Fibroblast of peridontal ligament (primary cell): ENCODE results near the gene NRG3.

Source experiments
- DNase-seq: peaks from one replicate; pipeline ENCODE4 v3.0.0-alpha.2; 2010; ENCODE audit errors: extremely low read depth

The NRG3 gene

DNA sequence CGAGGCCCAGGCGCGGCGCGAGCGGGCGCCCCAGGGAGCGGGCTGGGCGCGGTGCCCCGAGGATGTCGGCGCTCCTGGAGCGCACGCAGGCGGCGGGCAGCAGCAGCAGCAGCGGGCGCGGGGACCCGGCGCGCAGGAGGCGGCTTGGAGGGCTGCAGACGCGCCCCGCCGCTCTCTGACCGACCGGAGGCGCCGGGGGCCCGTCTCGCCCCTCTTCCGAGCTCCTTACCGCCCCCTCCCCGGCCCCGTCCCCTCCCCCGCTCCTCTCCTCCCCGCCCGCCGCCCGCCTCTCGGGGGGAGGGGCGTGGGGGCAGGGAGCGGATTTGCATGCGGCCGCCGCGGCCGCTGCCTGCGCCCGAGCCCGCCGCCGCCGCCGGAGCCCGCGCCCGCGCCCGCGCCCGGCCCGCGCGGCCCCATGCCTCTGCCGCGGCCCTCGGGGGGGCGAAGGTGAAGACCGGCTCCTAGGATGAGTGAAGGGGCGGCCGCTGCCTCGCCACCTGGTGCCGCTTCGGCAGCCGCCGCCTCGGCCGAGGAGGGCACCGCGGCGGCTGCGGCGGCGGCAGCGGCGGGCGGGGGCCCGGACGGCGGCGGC lies at the start of gene NRG3:
NRG3 (plus strand) TSS at position 320 of the 592 bp plus-strand sequence.
- no peak for DNase-seq

DNA sequence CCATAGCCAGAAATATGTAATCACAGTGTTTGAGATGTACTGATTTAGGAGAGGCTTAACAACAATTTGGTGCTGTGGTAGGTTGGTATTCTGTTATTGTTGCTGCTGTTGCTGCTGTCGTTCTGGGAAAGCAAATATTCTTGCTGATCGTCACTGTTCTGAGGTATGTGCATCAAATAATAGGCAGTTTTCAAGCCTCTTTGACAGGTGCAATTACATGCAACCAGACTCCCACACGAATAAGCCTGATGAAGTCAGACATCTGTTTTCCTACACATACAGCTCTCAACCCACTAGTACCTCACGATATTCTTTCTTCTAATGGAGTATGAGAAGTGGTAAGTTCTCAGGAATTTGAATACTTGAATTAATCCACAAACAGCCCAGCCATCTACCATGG lies 46.7 kb upstream of the NRG3 start:
- DNase-seq = no peak

GRCh38 chr10:81831060-81831459 lies 43.9 kb upstream of the NRG3 start:
- no peak for DNase-seq

GRCh38 chr10:81838950-81839349 lies 36.0 kb upstream of the NRG3 start:
- DNase-seq = no peak

DNA sequence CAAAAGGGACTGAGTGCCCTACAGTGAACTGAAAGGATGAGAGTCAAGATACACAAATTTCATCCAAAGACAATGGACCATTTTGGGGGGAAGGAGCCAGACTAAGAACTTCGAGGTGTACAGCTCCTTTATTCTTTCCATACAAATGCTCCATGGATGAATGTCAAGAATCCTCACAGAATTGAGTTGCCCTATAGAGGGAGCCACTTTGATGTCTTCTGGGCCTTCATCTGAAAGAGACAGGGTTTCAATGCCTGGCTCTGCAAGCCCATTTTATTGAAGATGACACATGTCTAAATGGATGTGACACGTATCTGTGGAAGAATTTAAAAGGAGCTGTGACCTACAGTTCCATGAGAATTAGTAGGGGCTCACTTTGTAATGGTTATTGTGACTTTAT lies 32.0 kb upstream of the NRG3 start:
- DNase-seq = no peak

- no peak for DNase-seq
Measured at GRCh38 chr10:81847675-81848074, 27.3 kb upstream of the NRG3 start.

DNA sequence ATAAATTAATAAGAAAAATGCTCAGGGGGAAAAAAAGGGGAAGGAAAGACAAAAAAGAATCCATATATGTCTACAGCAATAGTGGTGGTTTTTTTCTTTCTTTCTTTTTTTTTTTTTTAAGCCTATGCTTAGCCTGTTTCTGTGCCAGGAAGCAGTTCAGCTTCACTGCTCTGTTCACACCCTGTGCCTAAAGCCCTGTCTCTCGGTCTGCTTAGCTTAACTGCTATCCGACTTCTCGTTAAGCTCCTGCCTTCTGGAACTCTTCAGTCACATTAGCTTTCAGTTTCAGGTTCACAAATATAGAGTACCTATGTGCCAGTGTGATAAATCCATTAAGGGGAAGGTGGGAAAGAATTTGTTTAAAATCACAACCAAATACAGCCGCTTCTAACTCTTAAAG lies 26.5 kb upstream of the NRG3 start:
- DNase-seq = no peak

GRCh38 chr10:81848931-81849330 lies 26.1 kb upstream of the NRG3 start:
- no peak for DNase-seq

- DNase-seq = no peak
Measured at GRCh38 chr10:81862596-81862995, 12.4 kb upstream of the NRG3 start.

- no peak for DNase-seq
Measured at GRCh38 chr10:81863771-81864170, 11.2 kb upstream of the NRG3 start.

- DNase-seq = no peak
Measured at GRCh38 chr10:81865581-81865980, 9.4 kb upstream of the NRG3 start.

DNA sequence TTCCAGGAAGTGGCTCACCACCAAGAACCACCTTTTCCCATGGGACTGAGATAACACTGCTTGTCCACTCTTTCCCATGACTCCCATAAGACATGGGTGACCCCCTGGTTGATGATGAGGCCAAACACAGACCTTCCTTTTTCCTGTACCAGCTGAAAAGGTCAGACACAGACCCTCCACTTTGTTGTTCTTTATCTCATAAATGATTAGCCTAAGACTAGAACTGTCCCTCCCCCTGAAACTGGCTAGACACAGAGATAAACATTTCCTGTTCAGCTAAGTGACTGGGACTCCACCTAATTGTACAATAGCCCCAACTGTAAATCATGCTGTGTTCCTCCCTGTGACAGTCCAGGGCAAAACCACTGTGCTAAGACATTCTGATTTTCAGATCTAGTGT lies 8.2 kb upstream of the NRG3 start:
- no peak for DNase-seq

DNA sequence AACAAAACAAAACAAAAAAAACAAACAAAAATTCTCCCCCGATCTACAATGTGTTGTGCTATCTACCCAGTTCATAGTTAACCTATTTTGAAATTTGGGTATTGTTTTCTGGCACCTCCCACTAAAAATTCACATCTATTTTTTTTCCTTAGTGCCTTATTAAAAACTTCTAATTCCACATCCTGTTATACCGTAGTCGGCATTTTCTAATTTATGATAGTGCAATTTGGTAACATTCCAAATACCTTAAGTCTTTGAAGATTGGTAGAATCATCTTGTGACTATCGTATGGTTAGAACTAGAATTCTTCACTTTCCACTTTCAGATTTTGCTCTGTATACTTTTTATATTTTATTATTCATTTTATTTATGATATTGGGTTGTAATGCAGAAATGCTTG lies 4.5 kb upstream of the NRG3 start:
- DNase-seq = no peak

- no peak for DNase-seq
Measured at GRCh38 chr10:81871558-81871957, 3.4 kb upstream of the NRG3 start.

DNA sequence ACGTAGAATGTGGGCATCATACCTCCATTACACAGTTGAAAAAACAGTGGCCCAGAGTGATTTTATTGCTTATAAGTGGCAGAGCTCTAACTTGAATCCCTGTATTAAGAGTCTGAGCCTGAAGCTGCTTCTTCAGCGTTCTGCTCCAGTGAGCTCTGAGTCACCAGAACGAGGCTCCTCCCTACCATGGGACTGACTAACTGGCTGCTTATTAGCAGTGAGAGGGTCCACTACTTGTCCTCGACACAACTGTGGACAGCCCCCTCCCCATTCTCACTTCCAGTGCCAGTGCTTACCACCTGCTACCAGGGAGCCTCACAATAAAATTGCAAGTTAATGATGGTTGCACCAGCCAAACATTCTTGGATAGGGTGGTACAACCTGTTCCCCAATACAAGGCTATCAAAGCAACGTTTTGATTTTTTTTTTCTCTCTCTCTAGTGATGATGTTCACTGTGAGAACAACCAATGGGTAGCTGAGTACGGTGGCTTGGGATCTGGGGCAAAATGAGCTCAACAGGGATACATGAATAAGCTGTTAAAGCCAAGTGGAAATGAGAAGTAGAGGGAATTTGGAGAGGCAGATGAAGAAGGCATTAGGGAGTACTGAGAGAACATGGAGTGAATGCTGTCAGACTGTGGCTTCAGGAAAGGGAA lies 2.7 kb upstream of the NRG3 start:
- no peak for DNase-seq

DNA sequence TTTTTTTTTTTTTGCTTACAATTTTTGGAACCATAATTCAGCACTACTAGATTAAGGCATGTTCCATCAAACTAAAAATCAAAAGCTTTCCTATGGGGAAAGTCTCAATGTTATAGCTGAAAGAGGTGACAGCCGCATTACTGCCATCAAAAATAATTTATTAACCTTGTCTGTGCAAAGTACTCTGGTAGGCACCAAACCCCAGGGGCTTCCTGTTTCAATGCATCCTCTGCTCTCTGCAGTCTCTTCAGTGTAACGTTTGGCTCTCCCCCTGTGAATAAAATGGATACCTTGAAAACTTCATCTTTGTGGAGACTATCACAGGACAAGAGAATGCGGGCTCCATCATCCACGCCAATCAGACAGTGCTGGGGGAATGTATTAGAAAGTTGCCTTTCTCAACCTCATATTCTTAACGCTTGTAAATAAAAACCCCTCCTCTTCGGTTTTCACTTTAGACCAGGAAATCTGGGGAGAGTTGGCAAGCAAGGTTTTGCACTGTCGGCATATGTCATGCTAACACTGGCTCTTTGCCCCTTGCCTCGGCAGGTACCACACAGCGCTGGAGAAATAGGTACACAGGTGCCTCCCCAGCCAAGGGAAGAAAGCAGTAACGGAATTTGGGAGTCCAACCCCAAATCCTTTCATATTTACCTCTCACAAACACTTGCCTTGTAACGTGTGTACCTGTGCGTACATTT lies 1.6 kb upstream of the NRG3 start:
- no peak for DNase-seq

GRCh38 chr10:81873932-81874816 lies 820 bp upstream of the NRG3 start:
- DNase-seq = no peak

DNA sequence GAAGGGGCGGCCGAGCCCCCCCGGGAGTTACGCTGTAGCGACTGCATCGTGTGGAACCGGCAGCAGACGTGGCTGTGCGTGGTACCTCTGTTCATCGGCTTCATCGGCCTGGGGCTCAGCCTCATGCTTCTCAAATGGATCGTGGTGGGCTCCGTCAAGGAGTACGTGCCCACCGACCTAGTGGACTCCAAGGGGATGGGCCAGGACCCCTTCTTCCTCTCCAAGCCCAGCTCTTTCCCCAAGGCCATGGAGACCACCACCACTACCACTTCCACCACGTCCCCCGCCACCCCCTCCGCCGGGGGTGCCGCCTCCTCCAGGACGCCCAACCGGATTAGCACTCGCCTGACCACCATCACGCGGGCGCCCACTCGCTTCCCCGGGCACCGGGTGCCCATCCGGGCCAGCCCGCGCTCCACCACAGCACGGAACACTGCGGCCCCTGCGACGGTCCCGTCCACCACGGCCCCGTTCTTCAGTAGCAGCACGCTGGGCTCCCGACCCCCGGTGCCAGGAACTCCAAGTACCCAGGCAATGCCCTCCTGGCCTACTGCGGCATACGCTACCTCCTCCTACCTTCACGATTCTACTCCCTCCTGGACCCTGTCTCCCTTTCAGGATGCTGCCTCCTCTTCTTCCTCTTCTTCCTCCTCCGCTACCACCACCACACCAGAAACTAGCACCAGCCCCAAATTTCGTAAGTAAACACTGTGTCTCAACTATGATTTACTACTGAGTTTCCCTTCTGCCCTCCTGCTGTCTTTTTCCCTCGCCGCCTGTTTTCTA lies 666 bp downstream of the NRG3 start:
- DNase-seq = no peak

DNA sequence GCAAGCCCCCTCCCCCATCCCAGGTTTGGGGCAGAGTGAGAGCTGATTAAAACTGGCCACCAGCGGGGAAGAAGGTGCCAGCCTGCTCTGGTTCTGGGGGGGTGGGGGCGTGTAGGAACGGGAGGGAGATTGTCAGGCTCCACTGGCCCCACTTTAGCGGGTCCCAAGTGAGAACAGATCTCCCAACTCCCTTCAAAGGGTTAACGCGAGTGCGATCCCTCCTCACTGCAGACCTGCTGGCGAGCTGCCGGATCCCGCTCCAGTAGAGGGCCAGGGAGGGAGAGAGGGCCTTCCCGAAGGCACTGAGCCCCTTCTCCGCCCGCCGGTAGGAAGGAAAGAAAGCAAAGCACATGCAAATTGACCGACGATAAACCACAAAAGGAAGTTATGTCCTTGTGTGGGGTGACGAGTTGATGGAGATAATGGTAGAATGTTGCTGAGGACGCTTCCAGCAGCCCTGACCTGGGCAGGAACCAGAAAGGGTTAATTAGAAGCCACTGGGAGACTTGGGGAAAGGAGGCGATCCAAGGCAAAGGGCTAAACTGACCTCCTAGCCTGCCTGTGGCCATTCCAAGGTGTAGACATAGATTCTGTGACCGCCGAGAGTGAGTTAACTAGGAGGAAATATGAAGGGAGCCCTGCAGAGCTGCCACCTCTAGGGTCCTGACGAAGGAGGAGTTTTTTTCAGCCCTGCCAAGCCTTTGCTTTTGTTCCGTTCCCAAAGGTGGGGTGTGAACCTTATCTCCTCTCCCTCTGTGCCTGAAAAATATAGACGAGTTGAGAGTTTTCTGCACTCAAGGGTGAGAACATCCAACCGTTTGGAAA lies 1.5 kb downstream of the NRG3 start:
- DNase-seq = no peak

DNA sequence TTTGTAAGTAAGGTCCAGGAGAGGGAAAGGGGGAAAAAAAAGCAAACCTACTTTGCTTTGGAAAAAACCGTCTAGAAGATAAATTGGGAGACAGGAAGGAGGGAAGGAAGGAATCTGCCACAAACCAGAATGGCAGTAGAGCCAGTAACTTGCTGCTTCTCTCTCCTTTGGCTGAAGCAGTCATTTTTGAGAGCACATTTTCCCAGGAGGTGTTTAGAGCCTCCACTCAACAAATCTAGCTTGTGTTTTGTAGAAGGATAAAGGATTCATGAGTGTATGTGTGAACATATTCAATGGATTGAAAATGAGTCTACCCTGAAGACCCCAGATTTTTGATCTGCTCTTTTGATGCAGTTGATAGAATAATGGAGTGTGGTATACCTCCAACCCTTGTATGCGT lies 2.6 kb downstream of the NRG3 start:
- no peak for DNase-seq

- no peak for DNase-seq
Measured at GRCh38 chr10:81882011-81882410, 7.0 kb downstream of the NRG3 start.
